DMS153 treated with DMSO at 0.1 percent for 48 hours (cell line): ENCODE data around the gene SLC5A10.
"Not testable (repeated sequence)": the region's sequence is repeated elsewhere in the genome, so short reads cannot be mapped to it uniquely, and the experiment has no call there.

ENCODE experiments used
- DNase-seq: peaks from one replicate; lab custom pipeline; 2025; ENCODE audit not compliant: unreplicated experiment; lab: John Stamatoyannopoulos, UW

Gene SLC5A10

DNA sequence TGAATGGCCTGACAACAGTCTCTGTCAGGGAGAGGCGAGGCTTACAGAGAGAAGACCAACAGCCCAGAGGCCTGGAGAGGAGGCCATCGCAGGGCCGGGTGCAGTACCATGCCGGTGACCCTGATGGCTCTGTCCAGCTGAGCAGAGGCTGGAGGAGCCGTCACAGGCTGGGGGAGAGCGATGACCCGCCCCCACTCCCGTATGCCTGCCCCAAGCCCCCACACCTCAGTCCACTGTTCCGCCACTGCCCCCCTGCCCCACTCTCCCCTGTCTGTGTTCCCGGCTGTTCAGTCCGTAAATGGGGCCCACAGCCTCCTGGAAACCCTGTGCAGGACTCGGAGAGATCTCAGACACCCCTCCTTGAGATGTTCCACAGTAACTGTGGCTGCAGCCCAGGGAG is 65.4 kb downstream of the SLC5A10 start:
- DNase-seq = no peak

DNA sequence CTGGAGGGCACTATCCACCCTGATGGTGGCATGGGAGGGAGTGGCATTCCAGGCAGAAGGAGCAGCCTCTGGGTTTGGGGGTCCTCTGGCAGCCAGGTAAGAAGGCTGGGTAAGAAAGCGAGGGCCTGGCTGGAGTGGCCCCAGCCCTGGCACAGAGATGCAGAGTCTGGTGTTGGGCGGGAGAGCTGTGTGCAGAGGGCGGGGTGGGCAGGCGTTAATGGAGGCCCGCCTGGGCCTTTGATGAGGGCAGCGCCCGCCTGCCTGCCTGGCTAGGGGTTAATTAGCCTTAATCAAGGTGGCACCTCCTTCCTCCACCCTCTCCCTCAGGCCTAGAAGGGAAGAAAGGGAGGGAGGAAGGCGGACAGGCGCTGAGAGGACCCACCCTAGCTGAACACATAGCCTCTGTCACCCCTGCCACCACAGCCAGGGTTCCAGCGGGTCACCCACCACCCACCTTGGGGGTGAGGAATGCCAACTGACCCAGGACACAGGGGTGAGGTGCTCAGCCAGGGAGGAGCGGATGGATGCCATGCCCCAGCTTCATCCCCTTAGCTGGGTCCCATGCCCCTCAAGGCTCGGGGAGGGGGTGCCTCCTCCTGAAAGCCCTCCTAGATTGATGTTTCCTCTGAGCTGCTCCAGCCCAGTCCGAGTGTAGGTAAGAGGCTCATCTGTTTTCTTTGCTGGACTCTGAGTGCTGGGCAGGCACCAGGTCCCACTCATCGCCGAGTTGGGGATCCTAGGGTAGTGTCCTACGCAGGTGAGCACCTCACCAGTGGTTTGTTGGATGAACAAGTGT is 66.0 kb downstream of the SLC5A10 start:
- no peak for DNase-seq

DNA sequence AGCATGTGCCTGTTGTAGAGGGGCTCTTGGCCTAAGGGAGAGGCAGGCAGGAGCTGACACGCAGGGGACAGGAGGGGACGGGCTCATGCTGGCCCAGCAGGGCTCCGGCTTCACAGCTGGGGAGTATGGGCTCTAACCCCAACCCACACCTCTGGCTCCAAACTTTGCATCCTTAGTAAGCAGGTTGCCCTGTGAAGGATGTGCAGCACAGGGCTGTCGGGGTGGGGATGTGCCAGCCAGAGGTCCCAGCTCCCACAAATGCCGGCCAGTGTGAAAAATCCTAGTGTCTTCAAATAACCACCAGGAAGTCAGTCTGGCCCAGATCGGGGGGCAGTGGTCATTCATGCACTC is 66.6 kb downstream of the SLC5A10 start:
- no peak for DNase-seq

DNA sequence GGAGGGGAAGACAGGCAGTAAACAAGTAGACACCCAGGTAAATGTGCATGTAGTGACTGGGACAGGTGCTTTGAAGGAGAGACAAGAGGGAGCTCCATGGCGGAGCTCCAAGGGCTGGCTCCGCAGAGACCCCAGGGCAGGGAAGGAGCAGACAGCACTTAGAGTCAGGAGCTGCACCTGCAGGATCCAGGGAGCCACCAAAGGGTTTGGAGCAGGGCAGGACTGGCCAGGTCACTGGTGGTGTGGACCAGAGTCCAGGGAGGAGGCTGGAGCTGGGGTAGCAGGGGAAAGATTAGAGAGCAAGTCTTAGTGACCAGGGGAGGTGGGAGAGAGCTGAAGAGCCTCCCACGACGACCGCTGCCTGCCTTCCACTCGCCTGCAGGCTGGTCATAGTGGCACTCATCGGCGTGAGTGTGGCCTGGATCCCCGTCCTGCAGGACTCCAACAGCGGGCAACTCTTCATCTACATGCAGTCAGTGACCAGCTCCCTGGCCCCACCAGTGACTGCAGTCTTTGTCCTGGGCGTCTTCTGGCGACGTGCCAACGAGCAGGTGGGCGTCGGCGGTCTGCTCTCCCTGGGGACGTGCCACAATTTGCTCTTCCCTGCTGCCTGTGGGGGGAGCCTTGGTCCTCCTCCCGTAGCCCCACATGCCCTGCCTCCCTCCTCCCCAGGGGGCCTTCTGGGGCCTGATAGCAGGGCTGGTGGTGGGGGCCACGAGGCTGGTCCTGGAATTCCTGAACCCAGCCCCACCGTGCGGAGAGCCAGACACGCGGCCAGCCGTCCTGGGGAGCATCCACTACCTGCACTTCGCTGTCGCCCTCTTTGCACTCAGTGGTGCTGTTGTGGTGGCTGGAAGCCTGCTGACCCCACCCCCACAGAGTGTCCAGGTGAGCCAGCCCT is 67.3 kb downstream of the SLC5A10 start:
- no peak for DNase-seq

DNA sequence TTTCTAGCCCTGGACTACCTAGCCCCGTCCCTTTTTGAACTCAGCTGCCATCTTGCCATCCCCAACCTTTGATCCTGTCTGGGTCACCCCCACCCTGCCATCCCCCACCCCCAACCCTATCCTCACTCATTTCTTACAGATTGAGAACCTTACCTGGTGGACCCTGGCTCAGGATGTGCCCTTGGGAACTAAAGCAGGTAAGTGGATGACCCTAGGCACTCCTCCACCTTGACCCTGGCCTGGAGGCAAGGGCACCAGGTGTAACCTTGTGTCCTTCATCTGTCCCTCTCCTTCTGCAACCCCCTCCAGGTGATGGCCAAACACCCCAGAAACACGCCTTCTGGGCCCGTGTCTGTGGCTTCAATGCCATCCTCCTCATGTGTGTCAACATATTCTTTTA is 68.1 kb downstream of the SLC5A10 start:
- no peak for DNase-seq

DNA sequence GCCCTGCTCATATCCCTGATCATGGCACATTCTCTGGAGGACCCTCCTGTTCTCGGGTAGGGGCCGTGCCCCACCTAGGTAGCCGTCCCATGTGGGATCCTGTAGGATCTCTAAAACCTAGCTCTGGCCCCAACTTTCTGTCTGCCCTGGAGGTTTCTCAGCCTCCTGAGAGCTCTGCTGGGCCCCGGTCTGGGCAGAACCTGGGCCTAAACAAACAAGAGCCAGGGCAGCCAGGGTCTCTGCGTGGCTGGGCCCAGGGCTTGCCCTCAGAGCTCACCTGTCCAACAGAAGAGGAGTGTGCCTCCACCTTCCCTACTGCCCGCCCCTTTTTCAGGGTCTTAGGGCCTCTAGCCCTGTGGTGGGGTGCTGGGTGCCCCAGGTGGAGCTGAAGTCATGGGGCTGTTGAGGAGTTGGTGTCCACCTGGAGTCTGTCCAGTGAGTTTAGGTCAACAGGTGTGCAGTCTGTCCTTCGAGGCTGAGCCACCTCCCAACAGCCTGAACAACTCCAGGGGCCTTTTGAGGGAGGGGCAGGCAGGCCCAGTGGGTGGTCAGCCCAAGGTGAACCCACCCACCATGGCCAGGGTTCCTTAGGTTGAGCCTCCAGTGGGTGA is 69.2 kb downstream of the SLC5A10 start:
- not testable (repeated sequence) for DNase-seq

DNA sequence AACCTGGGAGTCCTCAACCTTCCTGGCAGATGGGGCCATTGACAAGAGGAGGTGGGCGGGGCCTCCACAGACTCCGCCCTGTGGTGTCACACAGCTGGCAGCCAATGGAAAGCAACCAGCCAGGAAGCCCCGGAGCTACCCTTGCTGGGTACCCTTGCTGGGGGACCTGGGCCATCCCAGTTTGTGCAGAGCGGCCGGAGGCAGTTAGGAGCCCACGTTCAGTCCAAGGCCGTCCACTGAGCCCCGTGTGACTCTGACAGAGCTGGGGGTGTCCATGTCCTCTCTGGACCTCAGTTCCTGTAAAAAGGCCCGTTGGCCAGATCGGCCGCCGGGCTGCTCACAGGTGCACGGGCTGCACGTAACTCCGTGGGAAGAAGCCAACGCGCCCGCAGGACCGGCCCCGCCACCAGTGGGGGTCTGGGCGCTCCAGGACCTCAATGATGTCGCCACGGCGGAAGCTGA is 69.7 kb downstream of the SLC5A10 start:
- no peak for DNase-seq

DNA sequence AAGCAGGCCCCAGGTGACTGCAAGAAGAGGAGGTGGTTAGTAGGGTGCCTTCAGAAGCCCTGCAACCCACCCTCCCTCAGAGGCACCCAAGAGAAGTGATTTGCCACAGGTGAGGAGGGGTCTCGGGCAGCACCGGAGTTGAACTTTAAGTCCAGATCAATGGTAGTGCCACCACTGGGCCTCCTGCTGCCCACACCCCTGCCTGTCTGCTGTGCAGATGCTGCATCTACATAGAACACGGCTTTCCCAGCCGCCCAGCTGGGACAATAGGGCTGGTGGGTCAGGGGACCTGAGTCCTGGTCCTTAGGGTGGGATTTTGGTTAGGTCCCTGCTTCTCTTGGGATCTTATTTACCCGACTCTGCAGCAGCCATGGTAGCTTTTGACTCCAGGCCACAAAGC is 70.2 kb downstream of the SLC5A10 start:
- DNase-seq = no peak

DNA sequence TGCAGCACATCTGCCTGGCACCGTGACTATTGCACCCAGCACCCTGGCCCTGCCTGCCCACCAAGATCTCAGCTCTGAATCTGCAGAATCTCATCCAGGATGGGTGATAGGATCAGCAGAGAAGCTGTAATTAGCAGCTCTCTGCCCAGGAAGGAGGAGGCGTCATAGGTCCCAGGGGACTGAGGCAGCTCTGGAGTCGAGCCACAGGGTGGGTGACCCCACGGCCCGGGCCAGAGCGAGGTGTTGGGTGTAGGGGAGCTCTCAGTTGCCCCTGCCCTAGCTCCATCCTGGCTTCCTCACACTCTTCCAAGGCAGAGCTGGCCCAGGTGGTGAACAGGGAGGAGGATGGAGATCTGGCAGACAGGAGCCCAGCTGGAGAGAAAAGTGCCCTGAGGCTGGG is 70.8 kb downstream of the SLC5A10 start:
- DNase-seq = no peak

DNA sequence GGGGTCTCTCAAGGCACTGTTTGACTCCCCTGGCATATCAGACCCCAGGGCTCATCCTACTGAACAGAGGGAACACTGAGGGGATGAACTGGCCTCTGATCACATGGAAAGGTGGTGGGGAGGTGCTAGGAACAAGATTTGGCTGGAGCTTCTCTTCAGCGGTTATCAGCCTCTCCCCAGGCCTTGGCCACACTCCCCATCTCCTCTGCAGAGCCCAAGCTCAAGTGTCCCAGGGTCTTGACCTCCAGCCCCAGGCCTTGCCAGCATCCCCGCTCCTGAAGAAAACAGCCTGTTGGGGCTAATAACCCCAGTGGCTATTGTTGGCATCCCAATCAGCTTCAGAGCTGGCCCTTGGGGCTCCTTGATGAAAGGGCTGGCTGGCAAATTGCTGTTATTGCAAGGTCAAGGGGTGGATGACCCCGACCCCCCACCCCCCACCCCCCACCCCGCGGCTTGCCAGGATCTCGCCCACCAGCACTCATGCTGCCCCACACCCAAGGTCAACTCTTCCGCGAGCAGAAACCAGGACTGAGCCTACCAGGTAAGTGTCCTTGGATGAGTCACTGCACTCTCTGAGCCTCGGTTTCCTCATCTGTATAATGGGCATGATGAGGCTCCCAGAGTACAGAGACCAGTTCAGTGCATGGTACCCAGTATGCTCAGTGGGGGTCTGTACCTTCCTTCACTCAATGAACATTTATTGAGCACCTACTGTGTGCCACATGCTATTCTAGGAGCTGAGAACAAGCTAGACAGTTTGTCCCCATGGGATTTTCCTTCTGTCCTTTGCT is 71.4 kb downstream of the SLC5A10 start:
- no peak for DNase-seq

DNA sequence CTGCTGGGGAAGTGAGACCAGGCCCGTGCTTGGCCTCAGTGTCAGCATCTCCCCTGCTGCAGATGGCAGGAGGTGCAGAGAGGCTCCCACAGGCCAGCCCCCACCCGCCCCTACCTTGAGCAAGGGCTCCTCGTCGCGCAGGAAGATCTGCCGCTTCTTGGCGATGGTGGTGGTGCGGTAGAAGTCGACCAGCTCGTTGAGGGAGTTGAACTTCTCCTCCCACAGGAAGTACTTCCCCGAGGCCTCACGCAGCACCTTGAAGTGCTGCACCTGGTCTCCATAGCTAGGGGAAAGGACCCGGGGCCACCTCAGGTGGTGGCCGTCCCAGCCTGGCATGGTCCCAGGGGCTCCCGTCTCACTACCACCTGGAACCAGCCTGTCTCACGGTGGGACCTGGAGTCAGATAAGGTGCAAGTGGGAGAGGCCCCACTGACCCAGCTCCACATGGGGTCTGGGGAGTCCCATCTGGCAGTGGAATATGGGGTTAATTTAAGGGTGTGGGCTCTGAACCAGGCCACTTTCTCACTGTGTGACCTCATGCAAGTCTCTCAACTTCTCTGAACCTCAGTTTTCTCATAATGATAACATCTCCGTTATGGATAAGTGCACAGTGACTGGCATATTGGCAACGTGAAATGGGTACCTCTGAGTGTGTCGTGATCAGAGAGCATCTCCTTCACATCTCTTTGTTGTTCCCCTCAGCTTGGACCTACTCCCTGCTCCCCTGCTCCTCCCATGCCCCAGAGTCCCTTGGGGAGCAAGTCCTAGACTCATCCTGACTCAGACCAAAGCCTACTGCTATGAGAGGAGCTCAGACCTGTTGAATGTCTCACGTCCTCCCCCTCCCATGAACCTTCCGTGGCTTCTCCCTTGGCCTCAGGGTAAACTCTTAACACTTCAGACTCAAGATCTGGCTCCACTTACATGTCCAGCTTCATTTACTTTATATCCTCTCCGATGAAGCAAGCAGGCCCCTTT is 72.4 kb downstream of the SLC5A10 start:
- no peak for DNase-seq

DNA sequence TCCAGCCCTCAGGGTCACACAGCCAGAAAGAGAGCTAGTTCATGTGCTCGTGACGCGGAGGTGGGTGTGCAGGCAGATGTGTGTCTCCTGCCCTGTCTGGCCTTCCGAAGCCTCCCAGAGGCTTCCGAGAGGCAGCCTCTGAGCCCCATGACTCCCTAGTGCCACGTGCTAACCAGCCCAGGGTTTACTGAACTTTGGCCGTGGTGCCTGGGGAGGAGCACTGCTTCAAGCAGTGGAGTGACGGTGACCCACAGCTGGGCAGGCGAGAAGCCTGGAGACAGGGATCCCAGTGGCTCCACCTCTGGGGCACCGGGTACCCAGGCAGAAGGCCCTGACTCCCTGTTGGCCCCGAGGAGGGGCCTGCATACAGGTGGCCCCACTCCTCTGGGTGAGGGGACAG is 76.7 kb downstream of the SLC5A10 start:
- not testable (repeated sequence) for DNase-seq

DNA sequence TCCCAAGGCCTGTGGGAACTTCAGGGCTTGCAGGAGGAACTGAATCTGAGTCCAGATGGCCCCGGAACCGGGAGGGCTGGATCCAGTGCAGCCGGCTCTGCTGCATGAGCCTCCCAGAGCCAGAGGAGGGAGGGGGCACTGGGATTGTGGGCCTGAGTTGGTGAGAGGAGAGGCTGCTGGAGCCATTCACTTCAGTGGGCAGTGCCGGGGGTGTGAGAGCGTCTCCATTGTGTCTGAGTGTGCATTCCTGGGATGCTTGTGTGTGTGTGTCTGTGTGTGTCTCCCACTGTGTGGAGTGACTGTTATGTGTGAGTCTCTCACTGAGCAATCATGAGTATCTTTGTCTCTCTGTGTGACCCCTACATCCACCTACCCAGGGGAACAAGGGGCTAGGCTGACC is 77.8 kb downstream of the SLC5A10 start:
- DNase-seq = not testable (repeated sequence)

DNA sequence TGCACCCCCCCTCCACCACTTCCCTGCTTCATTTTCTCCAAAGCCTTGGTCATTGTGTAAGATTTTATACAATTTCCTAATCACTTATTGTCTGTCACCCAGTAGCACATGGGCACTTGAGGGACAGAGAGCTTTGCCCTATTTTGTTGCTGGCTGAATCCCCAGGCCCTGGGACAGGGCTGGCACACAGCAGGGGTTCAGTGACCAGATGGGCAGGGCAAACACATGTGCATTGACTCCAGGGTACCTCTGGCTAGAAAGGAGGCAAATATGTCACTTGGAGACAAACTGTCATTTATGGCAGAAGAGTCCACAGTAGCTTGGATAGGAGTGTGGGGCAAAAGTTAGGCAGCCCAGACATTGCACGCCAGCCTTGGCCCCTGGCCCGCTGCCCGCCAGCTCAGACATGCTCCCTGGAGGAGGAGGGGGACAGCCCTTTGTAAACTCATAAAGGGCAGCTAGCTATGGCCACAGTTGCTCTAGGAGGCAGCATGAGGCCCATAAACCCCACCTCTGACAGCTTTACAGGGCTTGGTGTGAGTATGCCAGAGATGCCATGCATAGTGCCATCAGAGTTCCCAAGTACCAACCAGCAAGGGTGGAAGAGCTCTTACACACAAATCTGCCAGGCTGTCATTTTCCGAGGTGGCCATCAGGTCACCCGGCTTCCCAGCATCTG is 78.9 kb downstream of the SLC5A10 start:
- DNase-seq = not testable (repeated sequence)

DNA sequence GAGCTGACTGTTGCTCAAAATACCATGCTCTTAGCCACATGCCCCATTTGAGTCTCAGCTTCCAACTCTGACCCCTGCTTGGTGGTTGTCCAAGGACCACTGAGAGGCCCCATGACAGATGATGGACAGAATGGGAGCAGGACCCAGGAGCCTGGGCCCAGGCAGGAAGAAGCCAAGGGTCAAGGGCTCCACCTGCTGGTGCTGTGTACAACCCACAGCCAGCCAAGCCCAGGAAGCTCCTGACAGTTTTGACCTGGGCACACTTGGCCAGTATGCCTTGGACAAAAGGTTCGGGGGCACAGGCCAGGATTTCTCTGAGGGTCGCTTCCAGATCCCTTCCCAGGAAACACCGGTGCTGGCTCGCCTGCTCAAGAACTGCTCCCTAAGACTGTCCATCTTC is 79.8 kb downstream of the SLC5A10 start:
- DNase-seq = not testable (repeated sequence)

DNA sequence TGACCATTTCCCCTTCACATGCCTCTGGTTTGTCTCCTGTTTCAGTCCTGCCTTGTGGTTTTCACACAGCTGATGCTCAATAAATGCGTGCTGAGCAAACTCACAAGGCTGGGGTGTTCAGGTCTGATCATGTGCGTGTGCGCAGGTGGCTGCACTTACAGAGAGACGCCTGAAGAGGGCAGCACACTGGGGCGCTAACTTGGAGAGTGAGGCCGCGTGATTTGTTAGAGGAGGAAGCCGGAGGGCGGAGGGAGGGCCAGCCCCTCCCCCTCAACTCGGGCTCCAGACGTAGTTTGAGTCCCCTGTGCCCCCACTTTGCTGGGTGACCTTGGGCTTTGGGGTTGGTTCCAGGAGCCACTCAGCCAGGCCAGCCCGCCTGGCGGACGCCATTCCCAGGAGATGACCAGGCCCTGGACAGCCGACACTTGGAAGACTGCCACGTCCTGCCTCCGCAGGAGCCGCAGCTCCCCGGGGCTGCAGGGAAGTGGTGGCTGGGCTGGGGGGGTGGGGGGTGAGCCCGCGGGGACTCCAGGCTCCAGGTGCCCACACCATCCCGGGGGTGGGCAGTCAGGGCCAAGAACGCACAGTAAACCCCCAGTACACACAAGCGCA is 80.5 kb downstream of the SLC5A10 start:
- not testable (repeated sequence) for DNase-seq

DNA sequence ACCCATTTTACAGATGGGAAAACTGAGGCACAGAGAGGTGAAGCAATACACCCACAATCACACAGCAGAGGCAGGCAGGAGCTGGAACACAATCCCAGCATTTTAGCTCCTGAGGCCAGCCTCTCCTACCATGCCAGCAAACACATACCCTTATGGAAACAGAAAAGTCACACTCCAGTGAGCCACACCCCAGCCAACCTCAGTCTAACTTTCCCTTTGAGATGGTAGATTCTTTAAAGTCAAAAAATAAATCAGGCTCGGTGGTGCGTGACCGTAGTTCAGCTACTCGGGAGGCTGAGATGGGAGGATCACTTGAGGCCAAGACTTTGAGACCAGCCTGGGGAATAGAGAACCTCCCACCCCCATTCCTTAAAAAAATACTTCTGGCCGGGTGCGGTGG is 84.2 kb downstream of the SLC5A10 start:
- DNase-seq = not testable (repeated sequence)

DNA sequence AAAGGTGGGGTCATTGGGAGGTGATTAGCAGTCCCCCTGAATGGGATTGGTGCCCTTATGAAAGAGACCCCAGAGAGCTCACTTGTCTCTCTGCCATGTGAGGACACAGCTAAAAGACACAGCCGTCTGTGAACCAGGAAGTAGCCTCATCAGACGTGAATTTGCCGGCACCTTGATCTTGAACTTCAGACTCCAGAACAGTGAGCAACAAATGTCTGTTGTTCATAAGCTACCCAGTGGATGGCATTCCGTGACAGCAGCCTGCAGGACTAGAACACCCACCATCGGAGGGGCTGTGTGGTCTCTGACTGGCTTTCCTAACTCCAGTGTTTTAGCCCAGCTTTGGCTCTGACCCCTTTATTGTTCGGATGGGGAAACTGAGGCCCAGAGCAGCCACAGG is 85.6 kb downstream of the SLC5A10 start:
- not testable (repeated sequence) for DNase-seq

DNA sequence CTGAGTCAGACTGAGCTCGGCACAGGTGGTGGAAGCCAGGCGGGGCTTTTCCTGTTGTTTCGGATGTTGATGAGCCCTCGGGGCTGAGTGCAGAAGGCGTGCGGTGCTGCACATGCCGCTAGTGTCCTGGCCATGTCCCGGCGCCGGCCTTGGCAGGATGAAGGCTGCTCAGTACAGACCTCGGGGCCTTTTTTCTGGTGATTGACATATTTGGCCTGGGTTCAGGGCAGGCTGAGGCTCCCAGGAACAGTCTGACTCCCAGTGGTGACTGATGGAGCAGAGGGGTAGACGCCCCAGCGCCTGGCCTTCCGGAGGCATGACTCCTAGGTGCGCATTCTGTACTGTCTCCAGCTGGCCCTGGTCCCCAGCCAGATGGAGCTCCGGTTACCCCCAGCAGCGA is 86.0 kb downstream of the SLC5A10 start:
- not testable (repeated sequence) for DNase-seq
